Measurements from ENCODE around the gene MARCHF3.

- no peak for TF ChIP-seq POLR2A (IDR thresholded peaks at IDR 0.05)
- TF ChIP-seq CTCF (IDR thresholded peaks at IDR 0.05) = no peak
- TF ChIP-seq EP300 (IDR thresholded peaks at IDR 0.05) = no peak
Measured at GRCh38 chr5:126994485-126994884, 35.9 kb downstream of the MARCHF3 start.

All from gastroesophageal sphincter (tissue), 3 donors.